ENCODE measurements around the gene FLRT2.

Gene FLRT2

DNA sequence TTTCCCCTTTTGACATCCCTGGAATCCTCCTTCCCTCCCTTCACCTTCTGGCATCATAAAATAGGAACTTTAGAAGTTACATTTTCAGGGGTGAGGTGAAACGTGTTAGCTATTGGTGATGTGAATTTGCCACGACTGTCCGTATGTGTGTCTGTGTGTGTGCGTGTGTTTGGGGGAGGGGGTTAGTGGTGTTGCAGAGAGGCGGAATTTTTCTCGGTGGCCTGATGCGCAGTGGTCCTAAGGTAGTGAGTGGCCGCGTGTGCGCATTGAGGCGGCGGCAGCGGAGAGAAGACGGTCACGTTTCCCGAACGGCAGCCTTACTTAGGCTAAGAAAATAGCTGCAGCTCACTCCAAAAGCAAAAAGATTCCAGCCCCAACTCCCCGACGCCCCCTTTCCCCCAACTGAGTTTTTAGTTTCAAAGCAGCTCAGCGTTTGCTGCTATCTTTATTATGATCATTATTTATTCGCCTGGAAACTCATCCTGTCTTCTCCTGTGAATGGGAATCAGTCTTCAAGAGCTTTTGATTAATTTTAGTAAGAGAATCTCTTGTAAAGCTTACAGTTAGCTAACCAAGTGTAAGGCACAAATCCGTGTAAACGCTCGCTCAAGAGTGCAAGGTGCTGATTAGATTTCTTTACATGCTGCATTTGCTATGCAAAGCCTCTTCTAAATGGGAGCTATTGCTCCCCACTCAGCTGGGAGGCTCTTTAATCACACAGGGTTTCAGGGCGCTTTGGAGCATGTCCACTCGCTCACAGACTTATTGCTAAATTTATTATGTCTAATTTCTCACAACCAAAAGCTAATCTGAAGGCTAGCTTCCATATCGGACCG is 4.7 kb downstream of the FLRT2 start:
- Mint-ChIP-seq H3K27ac (no peak overlapping the region), H3K4me3 (no peak overlapping the region), H3K9me3 (no peaks in the 10 kb centered on the region), H3K27me3 (ENCODE audit: low read depth) (peaks cover 60% of the 10 kb centered on the region), H3K36me3 (ENCODE audit: low read depth) (peaks cover 2% of the 10 kb centered on the region), H3K4me1 (ENCODE audit: low read depth) (peaks cover 9% of the 10 kb centered on the region)
- DNase-seq (ENCODE audit: low spot score), result no peak

DNA sequence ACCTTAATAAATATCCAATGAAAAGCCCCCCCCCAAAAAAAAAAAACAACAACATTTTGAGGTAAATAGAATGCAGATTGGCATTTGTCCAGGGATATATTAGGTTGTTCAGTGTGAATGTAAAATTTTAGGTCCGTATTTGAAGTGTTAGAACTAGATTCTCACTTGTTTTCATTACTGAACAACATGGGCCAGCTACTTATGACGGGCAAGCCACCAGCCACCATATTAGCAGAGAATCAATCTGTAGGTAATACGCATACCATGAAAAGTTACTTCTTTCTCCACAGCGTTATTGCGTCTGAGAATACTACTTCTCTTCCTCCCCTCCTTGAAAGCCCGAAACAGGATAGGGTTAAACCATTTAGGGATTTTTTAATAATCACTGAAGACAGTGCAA is 5.4 kb downstream of the FLRT2 start:
- Mint-ChIP-seq H3K4me1 (ENCODE audit: low read depth) (peaks cover 9% of the 10 kb centered on the region), H3K36me3 (ENCODE audit: low read depth) (peaks cover 2% of the 10 kb centered on the region), H3K27me3 (ENCODE audit: low read depth) (peaks cover 54% of the 10 kb centered on the region), H3K9me3 (no peaks in the 10 kb centered on the region), H3K27ac (no peak overlapping the region), H3K4me3 (no peak overlapping the region)
- DNase-seq (ENCODE audit: low spot score), result no peak

GRCh38 chr14:85535991-85536832 is 6.3 kb downstream of the FLRT2 start:
- Mint-ChIP-seq H3K4me3 (no peak overlapping the region), H3K27ac (no peak overlapping the region), H3K9me3 (no peaks in the 10 kb centered on the region), H3K36me3 (ENCODE audit: low read depth) (peaks cover 2% of the 10 kb centered on the region), H3K4me1 (ENCODE audit: low read depth) (peaks cover 9% of the 10 kb centered on the region), H3K27me3 (ENCODE audit: low read depth) (peaks cover 45% of the 10 kb centered on the region)
- DNase-seq (ENCODE audit: low spot score), result no peak

DNA sequence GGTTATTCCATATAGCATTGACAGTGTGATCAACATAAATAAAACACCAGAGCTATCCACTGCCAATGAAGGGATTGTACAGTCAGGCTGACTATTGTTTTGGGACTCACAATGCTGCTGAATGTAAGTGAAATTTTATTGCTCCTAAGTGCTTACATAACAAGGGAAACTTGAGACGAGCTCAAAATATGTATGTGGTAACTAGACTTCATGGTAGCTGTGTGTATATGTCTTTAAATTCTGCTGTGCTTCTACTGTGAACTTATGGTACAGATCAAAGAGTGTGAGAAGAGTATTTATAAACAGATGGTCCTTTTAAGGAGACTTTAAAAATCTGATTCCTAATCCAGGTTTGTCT is 6.9 kb downstream of the FLRT2 start:
- no peak for DNase-seq (ENCODE audit: low spot score)
- H3K27me3 Mint-ChIP-seq (ENCODE audit: low read depth), result peaks cover 39% of the 10 kb centered on the region
- no peaks in the 10 kb centered on the region for H3K9me3 Mint-ChIP-seq
- H3K27ac Mint-ChIP-seq, result no peak overlapping the region
- H3K36me3 Mint-ChIP-seq (ENCODE audit: low read depth), result peaks cover 2% of the 10 kb centered on the region
- no peak overlapping the region for H3K4me3 Mint-ChIP-seq
- H3K4me1 Mint-ChIP-seq (ENCODE audit: low read depth), result peaks cover 6% of the 10 kb centered on the region

GRCh38 chr14:85537526-85537925 is 7.6 kb downstream of the FLRT2 start:
- no peak overlapping the region for H3K4me3 Mint-ChIP-seq
- peaks cover 2% of the 10 kb centered on the region for H3K36me3 Mint-ChIP-seq (ENCODE audit: low read depth)
- H3K27ac Mint-ChIP-seq, result no peak overlapping the region
- no peaks in the 10 kb centered on the region for H3K9me3 Mint-ChIP-seq
- H3K4me1 Mint-ChIP-seq (ENCODE audit: low read depth), result peaks cover 1% of the 10 kb centered on the region
- no peak for DNase-seq (ENCODE audit: low spot score)
- peaks cover 32% of the 10 kb centered on the region for H3K27me3 Mint-ChIP-seq (ENCODE audit: low read depth)

- peaks cover 26% of the 10 kb centered on the region for H3K27me3 Mint-ChIP-seq (ENCODE audit: low read depth)
- no peak overlapping the region for H3K4me3 Mint-ChIP-seq
- H3K4me1 Mint-ChIP-seq (ENCODE audit: low read depth), result peaks cover 1% of the 10 kb centered on the region
- peaks cover 2% of the 10 kb centered on the region for H3K36me3 Mint-ChIP-seq (ENCODE audit: low read depth)
- no peaks in the 10 kb centered on the region for H3K9me3 Mint-ChIP-seq
- H3K27ac Mint-ChIP-seq, result no peak overlapping the region
- DNase-seq (ENCODE audit: low spot score), result no peak
These were observed 8.7 kb downstream of the FLRT2 start for GRCh38 chr14:85538636-85539035.

- Mint-ChIP-seq H3K4me1 (ENCODE audit: low read depth) (peaks cover 1% of the 10 kb centered on the region), H3K4me3 (no peak overlapping the region), H3K27ac (no peak overlapping the region), H3K36me3 (ENCODE audit: low read depth) (no peaks in the 10 kb centered on the region), H3K9me3 (no peaks in the 10 kb centered on the region), H3K27me3 (ENCODE audit: low read depth) (peaks cover 19% of the 10 kb centered on the region)
- DNase-seq (ENCODE audit: low spot score), result no peak
These were observed 9.6 kb downstream of the FLRT2 start for GRCh38 chr14:85539510-85539909.

DNA sequence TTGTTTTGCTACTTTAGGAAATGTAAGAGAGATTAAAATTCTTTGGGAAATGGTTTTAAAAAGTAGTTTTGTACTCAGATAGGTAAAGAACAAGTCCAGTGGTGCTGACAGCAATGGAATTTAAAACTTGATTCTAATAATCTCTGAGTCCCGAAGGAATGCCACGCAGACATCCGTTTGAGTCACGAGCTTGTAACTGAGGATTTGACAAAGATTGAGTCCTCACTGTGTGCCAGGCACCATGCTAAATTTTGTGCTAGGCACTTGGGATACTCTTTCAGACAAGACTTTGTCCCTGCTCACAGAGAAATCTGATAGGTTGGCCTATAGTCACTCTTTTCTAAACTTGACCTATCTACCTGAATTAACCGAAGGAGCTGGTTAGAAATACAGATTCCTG is 12.7 kb downstream of the FLRT2 start:
- H3K4me1 Mint-ChIP-seq (ENCODE audit: low read depth), result no peaks in the 10 kb centered on the region
- H3K9me3 Mint-ChIP-seq, result no peaks in the 10 kb centered on the region
- H3K4me3 Mint-ChIP-seq, result no peak overlapping the region
- no peaks in the 10 kb centered on the region for H3K27me3 Mint-ChIP-seq (ENCODE audit: low read depth)
- DNase-seq (ENCODE audit: low spot score), result no peak
- no peak overlapping the region for H3K27ac Mint-ChIP-seq
- H3K36me3 Mint-ChIP-seq (ENCODE audit: low read depth), result no peaks in the 10 kb centered on the region

DNA sequence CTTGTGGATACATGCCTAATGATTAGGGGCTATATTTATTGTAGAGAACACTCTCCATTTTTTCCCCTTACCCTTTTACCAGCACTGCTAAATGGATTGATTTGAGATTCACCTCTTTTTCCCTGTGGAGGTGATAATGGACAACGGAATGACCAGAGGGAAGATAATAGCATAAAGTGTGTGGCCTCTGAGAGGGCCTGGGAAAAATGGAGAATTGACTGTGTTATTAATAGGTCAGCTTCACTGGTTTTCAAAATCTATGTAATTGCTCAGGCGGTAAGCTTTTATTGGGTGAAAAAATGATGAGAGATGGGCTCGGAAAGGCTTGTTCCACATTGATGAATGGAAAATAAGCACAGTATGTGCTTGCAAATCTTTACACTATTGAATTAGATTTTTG is 15.8 kb downstream of the FLRT2 start:
- Mint-ChIP-seq H3K27me3 (ENCODE audit: low read depth) (no peaks in the 10 kb centered on the region), H3K9me3 (no peaks in the 10 kb centered on the region), H3K36me3 (ENCODE audit: low read depth) (no peaks in the 10 kb centered on the region), H3K4me3 (no peak overlapping the region), H3K4me1 (ENCODE audit: low read depth) (no peaks in the 10 kb centered on the region), H3K27ac (no peak overlapping the region)
- DNase-seq (ENCODE audit: low spot score), result no peak

- no peak for DNase-seq (ENCODE audit: low spot score)
- no peaks in the 10 kb centered on the region for H3K4me1 Mint-ChIP-seq (ENCODE audit: low read depth)
- no peaks in the 10 kb centered on the region for H3K36me3 Mint-ChIP-seq (ENCODE audit: low read depth)
- no peaks in the 10 kb centered on the region for H3K9me3 Mint-ChIP-seq
- H3K27ac Mint-ChIP-seq, result no peak overlapping the region
- H3K27me3 Mint-ChIP-seq (ENCODE audit: low read depth), result no peaks in the 10 kb centered on the region
- H3K4me3 Mint-ChIP-seq, result no peak overlapping the region
These were observed 16.4 kb downstream of the FLRT2 start for GRCh38 chr14:85546390-85546789.

DNA sequence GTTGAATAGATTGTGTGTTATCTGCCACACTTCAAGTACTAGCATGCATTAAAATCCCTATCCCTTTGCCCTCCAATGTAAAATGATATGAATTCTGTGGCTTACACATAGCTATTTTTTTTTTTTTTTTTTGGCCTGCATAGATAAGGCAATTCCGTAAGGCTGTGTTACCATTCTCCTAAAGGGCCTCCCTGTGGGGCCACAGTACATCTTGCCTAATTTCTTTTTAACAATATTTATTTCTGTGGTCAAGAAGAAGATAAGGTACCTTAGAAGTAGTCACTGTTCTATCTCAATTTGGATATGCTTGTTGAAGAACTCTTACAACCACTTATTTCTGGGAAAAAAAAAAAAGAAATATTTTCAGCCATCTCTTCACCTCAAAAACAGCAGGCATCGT is 19.8 kb downstream of the FLRT2 start:
- no peaks in the 10 kb centered on the region for H3K4me1 Mint-ChIP-seq (ENCODE audit: low read depth)
- H3K27ac Mint-ChIP-seq, result no peak overlapping the region
- no peak overlapping the region for H3K4me3 Mint-ChIP-seq
- no peaks in the 10 kb centered on the region for H3K36me3 Mint-ChIP-seq (ENCODE audit: low read depth)
- no peaks in the 10 kb centered on the region for H3K9me3 Mint-ChIP-seq
- H3K27me3 Mint-ChIP-seq (ENCODE audit: low read depth), result no peaks in the 10 kb centered on the region
- no peak for DNase-seq (ENCODE audit: low spot score)

DNA sequence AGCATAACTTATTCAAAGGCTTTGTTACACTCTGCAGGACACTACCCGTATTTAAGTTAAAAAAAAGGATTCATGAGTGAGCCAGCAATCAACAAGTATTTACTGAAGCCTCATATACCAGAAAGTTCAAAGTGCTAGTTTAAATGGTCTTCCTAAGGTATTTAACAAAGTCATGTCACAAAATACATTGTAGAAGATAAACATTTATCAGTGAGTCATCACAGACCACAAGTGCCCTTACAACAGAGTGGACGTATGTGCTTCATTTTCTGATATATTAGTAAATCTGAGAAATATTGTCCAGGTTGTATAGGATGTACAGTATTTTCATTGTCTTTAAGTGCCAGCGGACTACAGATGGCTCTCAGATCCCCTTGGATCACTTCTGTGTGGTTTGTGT is 24.2 kb downstream of the FLRT2 start:
- Mint-ChIP-seq H3K27me3 (ENCODE audit: low read depth) (no peaks in the 10 kb centered on the region), H3K9me3 (peaks cover 6% of the 10 kb centered on the region), H3K36me3 (ENCODE audit: low read depth) (no peaks in the 10 kb centered on the region), H3K27ac (no peak overlapping the region), H3K4me1 (ENCODE audit: low read depth) (no peaks in the 10 kb centered on the region), H3K4me3 (no peak overlapping the region)
- DNase-seq (ENCODE audit: low spot score), result no peak

DNA sequence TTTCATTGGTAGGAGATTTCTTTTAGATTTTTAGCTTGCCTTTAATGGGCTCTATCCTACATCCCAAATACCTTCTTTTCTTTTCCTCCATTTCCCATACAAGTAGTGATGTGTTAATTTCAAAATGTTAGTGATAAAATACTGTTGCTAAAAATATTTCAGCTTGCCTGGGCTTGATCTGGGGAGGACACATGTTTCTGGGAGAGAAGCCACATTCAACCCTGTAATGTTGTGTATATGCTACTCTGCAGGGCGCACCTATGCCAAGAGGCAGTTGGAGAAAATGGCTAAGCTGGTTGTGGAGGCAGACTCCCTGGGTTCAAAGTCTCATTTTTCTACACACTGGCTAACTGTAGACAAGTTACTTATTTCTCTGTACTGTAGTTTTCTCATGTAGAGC is 26.3 kb downstream of the FLRT2 start:
- Mint-ChIP-seq H3K27me3 (ENCODE audit: low read depth) (no peaks in the 10 kb centered on the region), H3K9me3 (peaks cover 10% of the 10 kb centered on the region), H3K36me3 (ENCODE audit: low read depth) (no peaks in the 10 kb centered on the region), H3K4me3 (no peak overlapping the region), H3K27ac (no peak overlapping the region), H3K4me1 (ENCODE audit: low read depth) (no peaks in the 10 kb centered on the region)
- DNase-seq (ENCODE audit: low spot score), result no peak

GRCh38 chr14:85558505-85558904 is 28.6 kb downstream of the FLRT2 start:
- Mint-ChIP-seq H3K27me3 (ENCODE audit: low read depth) (no peaks in the 10 kb centered on the region), H3K4me1 (ENCODE audit: low read depth) (no peaks in the 10 kb centered on the region), H3K27ac (no peak overlapping the region), H3K4me3 (no peak overlapping the region), H3K36me3 (ENCODE audit: low read depth) (no peaks in the 10 kb centered on the region), H3K9me3 (peaks cover 10% of the 10 kb centered on the region)
- no peak for DNase-seq (ENCODE audit: low spot score)

Data from T-helper 2 cell treated with Interferon-gamma antibody and Interleukin-4, amounts not matched to agents 5 μg/mL and 100 μg/mL, for 36 hours (primary cell).